HG03064 (cell line): ENCODE measurements around the gene EFL1.
"Not testable (repeated sequence)": the region's sequence is repeated elsewhere in the genome, so short reads cannot be mapped to it uniquely, and the experiment has no call there.

Experiments
- ATAC-seq: cut with Tn5 transposase; IDR thresholded peaks from one replicate; pipeline ENCODE4 v1.9.1; 2021; ENCODE audit warnings: low read depth; ENCODE audit not compliant: unreplicated experiment

EFL1 gene

GRCh38 chr15:82204575-82204974 lies 58.0 kb downstream of the EFL1 start:
- not testable (repeated sequence) for ATAC-seq

DNA sequence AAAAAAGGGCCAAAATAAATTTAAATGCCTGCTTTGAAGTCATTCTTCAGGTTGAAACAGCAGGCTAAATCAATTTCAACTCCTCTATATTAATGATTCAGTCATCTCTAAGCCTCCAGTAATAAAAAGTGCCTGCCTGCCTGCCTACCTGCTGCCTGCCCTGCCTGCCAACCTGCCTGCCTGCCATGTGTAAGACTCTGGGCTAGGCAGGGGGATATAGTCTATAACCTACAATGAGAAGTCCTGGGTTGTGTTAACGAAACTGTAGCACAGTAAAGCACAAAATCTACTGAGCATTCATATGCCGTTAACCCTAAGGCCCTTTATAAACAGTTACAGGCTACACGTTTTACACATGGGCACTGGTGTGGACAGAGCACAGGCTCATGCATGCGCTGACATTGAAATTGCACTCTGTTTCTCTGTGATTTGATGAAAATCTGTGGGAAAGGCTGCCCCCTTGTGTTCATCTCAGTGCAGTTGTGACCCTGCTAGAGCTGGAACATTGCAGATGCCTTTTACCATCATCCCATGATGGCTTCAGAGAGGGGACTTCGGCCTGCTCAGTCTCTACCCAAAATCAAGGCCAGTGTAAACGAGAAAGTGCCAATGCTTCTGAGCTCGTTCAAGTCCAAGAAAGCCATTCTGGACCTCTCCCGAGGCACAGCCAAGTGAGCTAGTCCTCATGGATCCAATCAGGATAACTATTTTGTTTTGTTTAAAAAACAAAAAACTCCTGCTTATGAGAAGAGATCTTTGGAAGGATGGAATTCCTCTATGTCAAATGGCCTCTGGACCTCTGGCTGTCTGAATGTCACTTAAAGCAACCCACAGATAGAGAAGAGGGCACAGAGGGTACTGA lies 64.6 kb downstream of the EFL1 start:
- ATAC-seq = no peak

DNA sequence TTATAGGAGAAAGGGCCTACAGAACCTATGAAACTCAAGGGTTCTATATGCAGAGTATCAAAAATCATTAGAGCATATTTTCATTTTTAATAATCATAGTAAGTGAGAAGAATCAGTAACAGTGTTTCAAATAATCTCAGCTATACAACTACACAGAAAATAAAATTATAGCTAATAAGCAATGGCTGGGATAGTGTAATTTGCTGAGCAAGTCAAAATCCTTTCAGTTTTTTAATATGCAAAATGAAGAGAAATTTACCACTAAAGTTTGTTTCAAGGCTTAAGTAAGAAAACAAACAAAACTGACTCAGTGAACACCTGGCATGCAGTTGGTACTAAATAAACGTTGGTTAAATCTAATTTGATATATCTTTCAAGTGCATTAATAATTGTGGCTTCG lies 66.2 kb downstream of the EFL1 start:
- no peak for ATAC-seq

- not testable (repeated sequence) for ATAC-seq
Observed at GRCh38 chr15:82195818-82196217, 66.7 kb downstream of the EFL1 start.

DNA sequence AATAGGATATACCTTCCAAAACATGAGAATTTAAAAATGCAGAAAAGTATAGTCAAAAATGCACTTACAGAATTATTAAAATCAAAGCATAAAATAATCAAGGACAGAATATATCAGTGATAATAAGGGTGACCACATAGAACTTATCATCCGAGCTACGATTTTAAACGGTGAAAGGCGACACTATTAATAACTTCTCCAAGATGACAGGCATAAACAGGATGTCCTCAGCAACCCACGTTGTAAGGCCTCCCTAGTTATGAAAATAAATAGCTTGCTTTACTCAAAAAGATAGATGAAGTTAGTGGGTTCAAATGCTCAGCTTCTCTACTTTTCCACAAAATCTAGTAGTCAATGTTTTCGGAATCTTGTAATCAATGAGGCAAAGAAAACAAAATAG lies 68.0 kb downstream of the EFL1 start:
- not testable (repeated sequence) for ATAC-seq

- not testable (repeated sequence) for ATAC-seq
Observed at GRCh38 chr15:82193435-82193834, 69.1 kb downstream of the EFL1 start.

- ATAC-seq = not testable (repeated sequence)
Observed at GRCh38 chr15:82192394-82192793, 70.1 kb downstream of the EFL1 start.

DNA sequence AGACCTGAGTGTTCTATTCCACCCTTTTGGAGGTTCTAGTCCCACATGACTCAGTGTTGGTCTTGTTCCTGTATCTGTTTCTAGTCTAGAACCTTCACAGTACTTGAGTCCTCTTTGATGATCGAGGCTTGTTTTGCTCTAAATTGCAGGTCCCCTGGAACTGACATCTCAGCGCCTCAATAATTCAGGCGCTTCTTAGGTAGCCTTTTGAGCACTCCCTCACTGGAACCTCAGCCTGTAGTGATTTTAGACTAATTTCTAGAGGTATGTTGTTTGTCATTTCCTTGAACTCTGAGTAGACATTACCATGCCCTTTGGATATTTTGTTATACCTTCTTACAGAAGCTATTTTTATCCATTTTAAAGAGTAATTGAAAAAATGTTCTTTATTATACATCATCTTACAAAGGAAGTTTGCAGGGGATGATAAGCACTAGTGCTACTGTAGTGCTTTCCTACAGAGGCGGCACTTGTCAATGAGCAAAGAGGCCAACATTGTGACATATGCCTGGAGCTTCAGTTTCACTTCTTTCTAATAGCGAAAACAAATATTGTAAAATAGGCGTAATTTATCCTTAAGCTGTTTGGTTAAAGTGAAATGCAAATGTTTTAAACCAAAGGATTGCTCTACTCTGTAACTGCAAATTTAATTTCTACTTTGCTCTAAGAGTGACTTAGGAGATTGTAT lies 75.7 kb downstream of the EFL1 start:
- no peak for ATAC-seq

GRCh38 chr15:82186161-82186560 lies 76.4 kb downstream of the EFL1 start:
- no peak for ATAC-seq

- ATAC-seq = no peak
Observed at GRCh38 chr15:82184776-82185175, 77.8 kb downstream of the EFL1 start.

DNA sequence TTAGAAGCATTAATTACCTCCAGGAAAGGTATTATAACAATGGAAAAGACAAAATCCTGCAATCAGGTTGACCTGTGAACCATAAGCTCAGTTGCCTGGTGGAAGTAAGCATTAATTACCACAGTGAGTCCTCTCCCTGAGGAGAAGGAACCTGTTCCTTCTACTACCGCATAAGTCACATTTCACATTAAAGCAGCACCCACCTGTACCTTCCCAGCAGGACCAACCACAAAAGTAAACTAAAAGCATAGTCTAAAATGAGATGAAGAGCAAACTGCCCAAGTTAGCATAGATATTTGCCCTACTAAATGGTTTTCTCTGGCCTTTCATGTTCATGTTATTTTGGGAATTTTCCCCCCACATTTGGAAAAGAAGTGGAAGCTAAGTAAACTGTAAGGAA lies 78.2 kb downstream of the EFL1 start:
- no peak for ATAC-seq

GRCh38 chr15:82183121-82184031 lies 79.2 kb downstream of the EFL1 start:
- ATAC-seq = no peak

DNA sequence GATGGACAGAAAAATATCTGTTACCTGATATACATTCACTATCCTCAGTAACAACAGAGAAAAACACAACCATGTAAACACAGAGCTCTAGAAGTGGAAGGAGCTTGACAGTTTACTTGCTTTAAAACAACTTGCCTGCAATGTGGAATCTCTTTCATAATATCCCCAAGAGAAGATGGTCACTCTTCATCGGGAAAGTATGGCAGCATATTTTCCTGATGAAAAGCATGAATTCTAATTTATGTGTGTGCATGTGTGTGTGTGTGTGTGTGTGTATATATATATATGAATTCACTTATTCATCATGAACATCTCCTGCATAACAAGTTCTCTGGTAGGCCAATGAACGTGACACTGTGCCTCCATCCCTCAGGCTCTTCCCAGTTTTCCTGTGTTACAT lies 81.2 kb downstream of the EFL1 start:
- ATAC-seq = no peak

DNA sequence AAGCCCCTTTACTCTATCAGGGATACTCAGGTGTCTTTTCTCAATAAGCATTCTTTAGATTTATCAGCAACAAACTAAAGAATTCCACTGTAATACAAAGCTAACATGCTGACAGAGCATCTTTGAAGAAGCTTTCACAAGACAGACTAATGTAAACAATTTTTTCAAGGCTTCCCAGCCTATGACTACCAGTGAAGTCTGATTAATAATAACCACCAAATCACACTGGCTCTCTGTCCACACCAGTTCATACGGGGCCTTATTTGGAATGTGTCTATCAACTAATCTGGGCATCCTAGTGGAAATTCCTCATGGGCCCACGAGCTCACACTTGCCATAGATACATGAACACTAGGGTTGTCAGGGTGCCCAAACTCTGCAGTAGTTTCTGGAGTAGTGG lies 84.5 kb downstream of the EFL1 start:
- ATAC-seq = no peak

- ATAC-seq = no peak
Observed at GRCh38 chr15:82177291-82178010, 85.1 kb downstream of the EFL1 start.

DNA sequence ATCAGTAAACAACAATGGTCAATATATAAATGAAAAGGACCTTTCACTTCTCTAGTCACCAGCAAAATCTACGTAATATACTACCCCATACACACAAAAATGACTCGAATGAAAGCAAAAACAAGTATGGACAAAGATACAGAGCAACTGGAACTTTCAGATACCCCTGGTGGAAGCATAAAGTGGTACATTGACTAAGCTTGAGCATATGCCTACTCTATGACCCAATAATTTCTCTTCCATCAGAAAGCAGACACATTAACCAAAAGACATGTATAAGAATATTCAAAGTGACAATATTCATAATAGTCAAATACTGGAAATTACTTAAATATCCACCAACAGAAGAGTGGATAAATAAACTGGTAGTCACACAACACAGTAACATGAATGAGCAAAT lies 86.0 kb downstream of the EFL1 start:
- ATAC-seq = no peak

DNA sequence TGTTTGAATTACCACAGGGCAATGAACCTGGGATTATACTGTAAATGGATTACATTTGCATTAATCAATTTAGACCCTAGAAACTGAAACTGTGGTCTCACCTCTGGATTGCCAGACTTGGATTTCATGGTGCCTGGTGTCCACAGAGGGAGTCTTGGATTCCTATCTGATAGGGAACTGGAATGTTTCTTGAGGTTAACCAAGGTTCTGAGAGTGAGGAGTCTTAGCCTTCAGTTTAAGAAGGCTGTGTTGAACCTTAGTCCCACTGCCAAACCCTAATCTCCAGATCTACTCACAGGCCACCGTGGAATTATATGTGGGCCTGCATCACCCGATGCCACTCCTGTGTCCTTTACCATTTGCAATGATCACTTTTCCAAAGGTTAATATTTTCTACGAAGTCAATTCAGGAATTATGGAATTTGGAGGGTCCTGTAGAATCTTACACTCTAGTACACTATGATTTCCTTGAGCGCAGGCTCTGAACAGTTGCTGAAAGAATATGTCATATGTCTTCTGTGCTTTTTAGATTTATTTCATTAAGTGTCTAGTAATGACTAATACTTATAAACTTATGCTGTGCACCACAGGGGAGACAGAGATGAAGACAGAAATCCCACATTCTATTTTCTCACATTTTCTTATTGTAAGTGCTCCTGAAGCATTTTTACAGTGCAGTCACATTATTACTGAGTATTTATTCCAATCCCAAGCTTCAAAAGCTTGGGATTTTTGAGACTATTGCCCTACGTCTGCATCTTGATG lies 87.9 kb downstream of the EFL1 start:
- no peak for ATAC-seq

DNA sequence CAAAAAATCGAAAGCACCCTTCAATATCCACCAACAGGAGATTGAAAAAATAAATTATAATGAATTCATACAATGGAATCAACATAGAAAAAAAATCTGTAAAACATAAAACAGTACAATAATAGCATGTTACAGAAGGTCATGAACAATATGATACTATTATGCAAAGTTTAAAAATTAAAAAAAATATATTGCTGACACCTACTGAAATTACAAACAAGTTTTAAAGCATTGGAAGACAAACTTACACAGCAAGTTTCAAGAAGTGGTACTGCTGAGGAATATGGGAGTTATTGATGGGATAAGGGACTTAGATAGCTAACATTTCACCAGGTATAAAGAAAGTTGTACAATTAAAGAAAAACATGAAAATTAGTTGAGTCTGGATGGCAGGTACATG lies 89.4 kb downstream of the EFL1 start:
- no peak for ATAC-seq

GRCh38 chr15:82172506-82172905 lies 90.0 kb downstream of the EFL1 start:
- no peak for ATAC-seq

- ATAC-seq = no peak
Observed at GRCh38 chr15:82168757-82169156, 93.8 kb downstream of the EFL1 start.
